ENCODE measurements around the gene PPDPF. TPM values are rescaled to one million over a fixed set of nuclear protein-coding genes. Genes with fewer than 3 reads are reported as not detected.

The PPDPF gene
- total and polyA plus RNA-seq, 12 donors: 7.4 to 193 (median 81.3) TPM

GRCh38 chr20:63497138-63497945, 23.2 kb upstream of the PPDPF start:
- Histone ChIP-seq H3K4me1 (replicated peaks in 1 of 2) (peaks cover 8 to 16% of the 10 kb centered on the region in 2 donors), H3K27ac (peak overlapping the region in 2 of 5 donors; percentile 78 to 83), H3K27me3 (no peaks in the 10 kb centered on the region), H3K4me3 (peak overlapping the region in 2 of 4 donors; percentile 14 to 74), H3K36me3 (replicated peaks in 1 of 2) (no peaks in the 10 kb centered on the region), H3K9me3 (replicated peaks in 1 of 3) (no peaks in the 10 kb centered on the region)
- intact Hi-C loops (cut with DNase I): no loop called here
- TF ChIP-seq POLR2A (IDR thresholded peaks at IDR 0.05): no peak
- TF ChIP-seq CTCF (IDR thresholded peaks at IDR 0.05): no peak
- DNase-seq: peak in 2 of 7 donors; percentile 16 to 20
- 40 to 78% (median 65%) methylated on average over 2 to 20 of the region's 20 CpGs for WGBS, 4 donors

- 0 to 6% (median 4%) methylated on average over 5 to 60 of the region's 60 CpGs for WGBS, 4 donors
- TF ChIP-seq CTCF (IDR thresholded peaks at IDR 0.05): peak in 1 of 6 experiments; percentile 4
- TF ChIP-seq POLR2A (IDR thresholded peaks at IDR 0.05): peak in 1 of 2 donors; percentile 28
- intact Hi-C loops (cut with DNase I): no loop called here
- Histone ChIP-seq H3K27ac (peak overlapping the region in 2 of 5 donors; percentile 78 to 83), H3K27me3 (no peaks in the 10 kb centered on the region), H3K36me3 (replicated peaks in 1 of 2) (no peaks in the 10 kb centered on the region), H3K4me1 (replicated peaks in 1 of 2) (peaks cover 8 to 16% of the 10 kb centered on the region in 2 donors), H3K9me3 (replicated peaks in 1 of 3) (no peaks in the 10 kb centered on the region), H3K4me3 (peak overlapping the region in 2 of 4 donors; percentile 14 to 74)
- peak; percentile 86 to 92 (median 89) for DNase-seq
These were observed 22.3 kb upstream of the PPDPF start for GRCh38 chr20:63497946-63498935.

- Histone ChIP-seq H3K9me3 (replicated peaks in 1 of 3) (no peaks in the 10 kb centered on the region), H3K4me3 (peak within 1 kb of the TSS in 2 of 4 donors; percentile 14 to 74), H3K36me3 (replicated peaks in 1 of 2) (no peaks in the 10 kb centered on the region), H3K27me3 (no peaks in the 10 kb centered on the region), H3K4me1 (replicated peaks in 1 of 2) (peaks cover 8 to 16% of the 10 kb centered on the region in 2 donors), H3K27ac (peak within 1 kb of the TSS in 2 of 5 donors; percentile 78 to 83)
- DNase-seq: peak in 6 of 7 donors; percentile 29 to 76 (median 48)
- intact Hi-C loops (cut with DNase I): no loop called here
- TF ChIP-seq CTCF (IDR thresholded peaks at IDR 0.05) (peak in 2 of 6 experiments; percentile 11 to 42), POLR2A (IDR thresholded peaks at IDR 0.05) (peak in 1 of 2 donors; percentile 21)
- 1% methylated on average over 49 to 51 of the region's 58 CpGs; no CpG with 5 or more reads in 2 of the 4 donors for WGBS, 4 donors
These were observed 21.6 kb upstream of the PPDPF start, which contains the start of gene EEF1A2 for GRCh38 chr20:63498960-63499337. Gene EEF1A2 (minus strand): TSS chr20:63499083. CDS start chr20:63497763, 1,320 bp downstream.
